Measurements from ENCODE around the gene SLA2.
"Not testable (repeated sequence)": the region's sequence is repeated elsewhere in the genome, so short reads cannot be mapped to it uniquely, and the experiment has no call there.

The SLA2 gene

DNA sequence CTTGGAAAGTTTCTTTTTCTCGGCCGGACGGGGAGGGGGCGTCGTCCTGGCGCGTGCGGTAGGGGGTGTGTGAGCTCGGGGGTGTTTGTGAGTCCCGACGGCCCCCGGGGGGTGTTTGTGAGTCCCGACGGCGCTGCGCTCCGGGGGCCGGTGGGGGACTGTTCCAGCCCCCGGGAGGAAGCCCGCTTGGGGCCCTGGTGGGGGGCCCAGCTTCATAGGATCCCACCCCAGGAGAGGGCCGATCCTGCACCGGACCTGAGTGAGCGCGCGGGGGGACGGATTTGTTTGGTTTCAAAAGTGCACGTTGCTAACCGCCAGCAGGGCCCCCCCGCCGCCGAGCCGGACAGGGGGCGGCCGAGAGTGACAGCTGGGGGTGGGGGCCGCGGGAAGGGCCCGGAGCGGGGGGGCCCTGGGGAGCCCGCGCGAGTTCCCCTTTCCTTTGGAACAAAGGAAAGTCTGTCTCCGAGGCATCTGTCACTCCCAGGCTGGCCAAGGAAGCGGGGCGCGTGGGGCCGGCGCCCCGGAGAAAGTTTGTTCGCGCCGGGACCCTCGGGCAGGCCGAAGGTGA is 72.1 kb downstream of the SLA2 start:
- DNase-seq: peak in 8 of 14 donors; percentile 17 to 70 (median 35)

DNA sequence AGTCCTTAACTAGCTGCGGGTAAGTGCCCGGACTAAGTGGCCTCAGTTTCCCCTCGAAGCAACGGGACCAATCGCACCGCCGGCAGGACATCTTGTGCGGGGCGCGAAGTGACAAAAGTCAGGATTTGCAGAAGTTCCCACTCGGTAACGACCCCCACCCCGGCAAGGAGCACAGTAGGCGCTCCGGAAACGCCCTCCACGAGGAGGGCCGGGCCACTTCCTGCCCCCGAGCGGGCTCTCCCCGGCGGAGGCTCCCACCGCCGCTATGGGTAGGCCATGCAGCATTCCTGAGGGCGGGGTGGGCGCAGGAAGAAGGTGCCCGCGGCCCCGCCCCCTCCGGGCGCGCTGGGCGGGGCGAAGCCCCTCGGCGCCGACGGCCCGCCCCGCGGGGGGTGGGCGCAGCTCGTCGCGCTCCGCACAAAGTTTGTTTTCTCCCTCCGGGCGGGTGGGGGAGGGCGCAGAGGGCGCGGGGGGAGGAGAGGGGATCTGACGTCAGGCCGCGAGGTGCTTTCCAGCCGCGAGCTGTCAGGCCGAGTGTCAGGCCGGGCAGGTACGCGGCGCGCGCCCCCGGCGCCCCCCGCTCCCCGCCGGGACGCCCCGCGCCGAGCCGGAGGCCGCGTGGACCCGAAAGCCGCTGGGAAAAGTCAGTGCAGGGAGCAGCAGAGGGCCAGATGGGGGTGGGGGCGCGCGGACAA is 72.7 kb downstream of the SLA2 start, which contains the start of gene TGIF2:
TSS of gene TGIF2 (plus strand) at position 495 of the 695 bp plus-strand sequence. CDS start 5,178 bp downstream, outside the sequence.
- DNase-seq: peak in 9 of 14 donors; percentile 17 to 76 (median 46)

DNA sequence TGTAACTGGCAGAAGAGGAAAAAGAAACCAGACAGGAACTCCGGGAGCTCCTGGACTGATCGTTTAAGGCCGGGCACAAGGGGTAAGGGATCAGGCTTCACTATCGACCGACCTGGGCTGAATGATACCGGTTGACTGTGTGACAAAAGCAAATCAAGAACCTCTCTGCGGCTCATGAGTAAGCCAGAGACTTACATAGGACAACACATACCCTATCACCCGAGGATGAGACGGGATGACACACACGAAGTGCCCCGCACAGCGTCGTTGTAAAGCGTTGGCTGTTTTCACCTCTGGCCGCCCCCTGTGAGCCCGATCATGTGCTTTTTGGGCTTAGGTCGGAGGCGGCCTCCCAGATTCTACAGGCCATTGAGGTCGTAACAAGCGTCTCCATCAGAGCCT is 73.3 kb downstream of the SLA2 start:
- DNase-seq: peak in 2 of 14 donors; percentile 36 to 37

DNA sequence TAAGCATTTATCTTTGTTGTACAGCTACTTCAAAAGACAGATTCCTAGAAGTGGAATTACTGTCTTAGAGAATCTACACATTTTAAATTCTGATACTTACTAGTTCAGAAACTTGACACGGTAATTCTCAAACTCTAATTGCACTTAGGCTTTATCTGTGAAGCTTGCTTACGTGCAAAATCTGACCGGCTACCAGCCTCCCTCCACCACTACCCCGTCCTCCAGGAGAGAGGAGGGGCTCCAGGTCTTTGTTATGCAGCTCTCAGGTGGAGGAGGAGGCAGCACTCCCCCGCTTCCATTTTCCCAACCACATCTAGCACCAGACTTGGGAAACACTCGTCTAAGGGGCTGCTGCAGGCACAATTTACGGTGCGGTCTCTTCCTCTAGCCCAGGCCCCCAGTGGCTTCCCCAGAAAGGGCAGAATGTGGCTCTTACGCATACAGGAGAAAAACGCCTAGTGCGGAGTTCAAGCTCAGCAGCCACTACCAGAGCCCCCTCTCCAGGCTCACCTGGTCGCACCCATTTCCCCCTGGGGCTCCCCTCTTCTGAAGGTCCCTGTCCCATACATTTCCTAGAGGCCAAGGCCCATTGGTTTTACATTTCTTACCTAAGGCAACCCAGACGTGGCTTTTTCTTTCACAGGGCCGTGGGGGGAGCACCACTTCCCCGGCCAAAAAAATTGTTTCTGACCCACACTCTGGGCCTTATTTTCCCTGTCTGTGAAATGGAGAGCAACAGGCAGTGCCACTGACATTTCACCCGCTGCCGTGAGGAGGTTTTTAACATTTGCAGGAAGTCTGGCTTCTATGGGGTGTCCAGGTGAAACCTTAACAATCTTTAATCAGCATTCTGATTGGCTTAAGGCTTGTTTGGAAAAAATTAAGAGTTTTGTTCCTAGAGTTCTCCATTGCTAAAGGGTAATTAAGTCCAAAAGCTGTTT is 74.2 kb downstream of the SLA2 start:
- no peak for DNase-seq

DNA sequence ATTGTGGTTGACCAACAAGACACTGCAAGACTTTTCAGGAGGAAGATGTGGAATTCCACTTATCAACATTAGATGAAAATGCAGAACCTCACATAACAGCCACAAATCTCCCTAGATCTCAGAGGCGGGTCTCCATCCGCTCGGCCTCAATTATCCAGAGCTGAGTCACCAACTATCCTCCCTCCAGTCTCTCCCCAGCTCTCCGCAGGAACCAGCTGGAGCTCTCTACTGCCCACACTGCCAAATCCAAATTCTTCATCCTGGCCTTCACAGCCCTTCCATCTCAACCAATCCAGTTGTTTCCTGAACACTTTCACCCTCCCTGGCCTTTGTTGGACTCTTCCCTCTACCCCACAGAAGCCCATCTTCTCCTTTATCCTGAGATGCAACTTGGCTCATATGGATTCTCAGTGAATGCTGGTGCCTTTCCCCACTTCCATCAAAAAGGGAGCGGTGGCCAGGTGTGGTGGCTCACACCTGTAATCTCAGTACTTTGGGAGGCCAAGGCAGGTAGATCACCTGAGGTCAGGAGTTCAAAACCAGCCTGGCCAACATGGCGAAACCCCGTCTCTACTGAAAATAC is 76.1 kb downstream of the SLA2 start:
- no peak for DNase-seq

DNA sequence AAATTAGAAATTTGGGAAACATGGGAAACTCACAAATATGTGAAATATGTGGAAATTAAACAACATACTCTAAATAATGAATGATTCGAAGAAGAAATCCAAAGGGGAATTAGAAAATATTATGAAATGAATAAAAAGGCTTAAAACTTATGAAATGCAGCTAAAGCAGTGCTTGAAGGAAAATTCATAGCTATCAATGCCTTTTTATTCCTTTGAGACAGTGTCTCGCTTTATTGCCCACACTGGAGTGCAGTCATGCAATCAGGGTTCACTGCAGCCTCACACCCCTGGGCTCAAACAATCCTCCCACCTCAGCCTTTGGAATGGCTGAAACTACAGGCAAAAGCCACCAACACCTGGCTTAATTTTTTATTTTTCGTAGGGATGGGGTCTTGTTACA is 80.5 kb downstream of the SLA2 start:
- DNase-seq: no peak

DNA sequence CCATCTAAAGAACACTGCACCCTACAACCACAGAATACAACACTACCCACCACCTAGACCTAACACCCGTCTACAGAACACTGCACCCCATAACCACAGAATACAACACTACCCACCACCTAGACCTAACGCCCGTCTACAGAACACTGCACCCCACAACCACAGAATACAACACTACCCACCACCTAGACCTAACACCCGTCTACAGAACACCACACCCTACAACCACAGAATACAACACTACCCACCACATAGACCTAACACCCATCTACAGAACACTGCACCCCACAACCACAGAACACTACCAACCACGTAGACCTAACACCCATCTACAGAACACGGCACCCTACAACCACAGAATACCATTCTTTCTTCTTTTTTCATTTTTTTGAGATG is 81.3 kb downstream of the SLA2 start:
- not testable (repeated sequence) for DNase-seq

DNA sequence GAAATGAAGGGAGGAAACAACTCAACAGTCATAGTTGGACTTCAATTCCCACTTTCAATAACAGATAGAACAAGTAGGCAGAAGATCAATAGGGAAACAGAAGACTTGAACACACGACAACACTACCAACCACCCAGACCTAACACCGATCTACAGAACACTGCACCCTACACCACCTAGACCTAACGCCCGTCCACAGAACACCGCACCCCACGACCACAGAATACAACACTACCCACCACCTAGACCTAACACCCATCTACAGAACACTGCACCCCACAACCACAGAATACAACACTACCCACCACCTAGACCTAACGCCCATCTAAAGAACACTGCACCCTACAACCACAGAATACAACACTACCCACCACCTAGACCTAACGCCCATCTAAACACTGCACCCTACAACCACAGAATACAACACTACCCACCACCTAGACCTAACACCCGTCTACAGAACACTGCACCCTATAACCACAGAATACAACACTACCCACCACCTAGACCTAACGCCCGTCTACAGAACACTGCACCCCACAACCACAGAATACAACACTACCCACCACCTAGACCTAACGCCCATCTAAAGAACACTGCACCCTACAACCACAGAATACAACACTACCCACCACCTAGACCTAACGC is 81.8 kb downstream of the SLA2 start:
- DNase-seq: not testable (repeated sequence)

DNA sequence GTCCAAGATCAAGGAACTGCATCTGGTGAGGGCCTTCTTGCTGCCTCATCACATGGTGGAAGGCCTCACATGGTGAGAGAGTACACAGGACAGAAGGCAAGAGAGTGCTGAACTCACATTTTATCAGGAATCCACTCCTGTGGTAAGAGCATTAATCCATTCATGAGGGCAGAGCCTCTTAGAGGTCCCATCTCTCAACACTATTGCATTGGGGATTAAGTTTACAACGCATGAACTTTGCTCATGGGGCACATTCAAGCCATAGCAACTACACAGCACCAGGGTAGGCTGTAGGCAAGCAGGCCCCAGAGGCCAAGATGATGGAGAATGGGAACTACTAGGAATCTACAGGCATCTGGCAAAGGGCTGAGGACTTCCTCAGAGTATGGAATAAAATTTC is 82.6 kb downstream of the SLA2 start:
- no peak for DNase-seq

DNA sequence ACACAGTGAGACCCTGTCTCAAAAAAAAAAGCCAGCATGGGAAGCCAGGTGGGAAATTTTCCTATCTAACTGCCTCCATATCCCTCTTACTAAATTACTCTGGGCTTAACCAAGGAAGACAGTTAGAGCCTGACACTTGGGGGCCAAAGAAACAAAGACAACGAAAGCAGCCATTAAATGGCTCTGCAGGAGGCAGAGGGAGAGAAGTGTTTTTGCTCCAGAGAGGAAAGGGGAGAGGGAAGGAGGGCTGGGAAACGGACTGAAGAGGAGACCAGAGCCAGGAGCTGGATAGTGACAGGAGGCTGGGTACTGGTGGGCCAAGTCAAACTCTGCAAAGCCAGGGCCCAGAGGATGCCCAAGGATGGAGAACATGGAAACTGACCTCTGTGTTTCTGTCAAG is 83.3 kb downstream of the SLA2 start:
- DNase-seq: no peak

Data from C1 segment of cervical spinal cord (tissue), 14 donors.